ENCODE data around the gene CCL1. TPM values are rescaled to one million over a fixed set of nuclear protein-coding genes. Genes with fewer than 3 reads are reported as not detected.

The CCL1 gene
- total RNA-seq, 2 experiments from 2014 or later = 0.87 TPM

DNA sequence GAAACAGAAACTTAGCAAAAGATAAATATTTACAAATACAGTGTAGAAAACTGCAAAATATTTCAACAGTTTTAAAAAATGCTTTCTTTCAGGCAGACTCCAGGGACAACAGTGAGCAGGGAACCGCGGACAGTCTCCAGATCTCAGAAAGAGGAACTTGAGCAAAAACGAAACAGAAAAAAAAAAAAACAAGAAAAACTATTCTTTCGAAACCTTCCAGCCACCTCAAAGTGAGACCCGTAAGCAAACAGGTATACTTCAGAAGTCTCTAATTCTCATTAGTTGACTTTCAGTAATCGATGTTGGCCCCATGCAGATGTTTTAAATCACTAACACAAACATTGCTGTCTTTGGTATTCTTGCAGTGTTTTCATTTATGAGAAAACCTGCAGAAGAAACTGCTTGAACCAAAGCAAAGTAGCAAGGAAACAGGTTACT is 15.7 kb upstream of the CCL1 start:
- CTCF ChIA-PET = interaction anchor here (2.1 kb wide), 1 partner anchor 10 kb away, joined by 4 read pairs; no protein-coding TSS in a partner anchor
- POLR2A ChIA-PET = no interaction called here
- H3K9me3 Mint-ChIP-seq = no peaks in the 10 kb centered on the region
- peaks cover 21% of the 10 kb centered on the region for H3K27me3 Mint-ChIP-seq
- H3K4me3 Mint-ChIP-seq = peak overlapping the region; percentile 49
- peaks cover 64% of the 10 kb centered on the region for H3K4me1 Mint-ChIP-seq
- DNase-seq = peak; percentile 50
- no peaks in the 10 kb centered on the region for H3K36me3 Mint-ChIP-seq (ENCODE audit: low read depth)
- peak overlapping the region; percentile 78 for H3K27ac Mint-ChIP-seq

DNA sequence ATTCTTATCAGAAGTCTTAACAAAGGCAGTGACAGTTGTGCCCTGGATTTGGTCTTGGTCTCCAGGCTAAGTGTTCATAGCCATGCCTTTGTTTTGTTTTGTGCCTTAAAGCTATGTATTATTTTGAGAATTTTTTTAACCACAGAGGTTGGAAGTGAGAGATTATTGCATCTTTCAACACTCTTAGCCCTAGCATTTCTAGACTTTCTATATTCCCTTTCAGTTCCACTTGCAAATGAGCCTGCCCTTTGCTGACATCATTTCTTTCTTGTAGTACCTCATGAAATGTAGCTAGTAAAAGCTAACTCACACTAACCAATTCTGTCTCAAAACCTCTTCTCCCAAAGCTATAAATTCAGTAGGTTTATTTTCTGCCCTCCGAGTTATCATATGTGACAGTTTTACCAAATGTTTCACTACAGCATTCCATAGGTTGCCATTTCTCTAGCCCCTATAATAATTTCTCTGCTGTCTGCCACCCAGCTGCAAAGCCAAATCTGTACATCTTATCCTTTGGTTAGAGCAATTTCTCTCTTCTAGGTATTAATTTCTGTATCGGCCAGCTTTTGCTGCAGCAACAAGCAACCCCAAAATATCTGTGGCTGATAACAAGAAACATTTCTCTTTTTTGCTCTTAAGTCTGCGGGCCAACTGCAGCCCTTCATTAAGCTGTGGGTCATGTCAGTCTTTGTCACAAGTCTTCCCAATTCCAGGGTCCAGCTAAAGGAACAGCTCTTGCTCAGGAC is 14.2 kb upstream of the CCL1 start:
- Mint-ChIP-seq H3K4me3 (no peak overlapping the region), H3K27me3 (peaks cover 19% of the 10 kb centered on the region), H3K4me1 (peaks cover 52% of the 10 kb centered on the region), H3K27ac (no peak overlapping the region), H3K36me3 (ENCODE audit: low read depth) (no peaks in the 10 kb centered on the region), H3K9me3 (no peaks in the 10 kb centered on the region)
- DNase-seq = no peak
- ChIA-PET CTCF (interaction anchor here (0.8 to 2.1 kb wide), 5 partner anchors 8 to 186 kb away, joined by 3 to 7 read pairs (median 4); no protein-coding TSS in a partner anchor), POLR2A (interaction anchor here (0.8 kb wide), 1 partner anchor 11 kb away, joined by 4 read pairs; no protein-coding TSS in a partner anchor)

DNA sequence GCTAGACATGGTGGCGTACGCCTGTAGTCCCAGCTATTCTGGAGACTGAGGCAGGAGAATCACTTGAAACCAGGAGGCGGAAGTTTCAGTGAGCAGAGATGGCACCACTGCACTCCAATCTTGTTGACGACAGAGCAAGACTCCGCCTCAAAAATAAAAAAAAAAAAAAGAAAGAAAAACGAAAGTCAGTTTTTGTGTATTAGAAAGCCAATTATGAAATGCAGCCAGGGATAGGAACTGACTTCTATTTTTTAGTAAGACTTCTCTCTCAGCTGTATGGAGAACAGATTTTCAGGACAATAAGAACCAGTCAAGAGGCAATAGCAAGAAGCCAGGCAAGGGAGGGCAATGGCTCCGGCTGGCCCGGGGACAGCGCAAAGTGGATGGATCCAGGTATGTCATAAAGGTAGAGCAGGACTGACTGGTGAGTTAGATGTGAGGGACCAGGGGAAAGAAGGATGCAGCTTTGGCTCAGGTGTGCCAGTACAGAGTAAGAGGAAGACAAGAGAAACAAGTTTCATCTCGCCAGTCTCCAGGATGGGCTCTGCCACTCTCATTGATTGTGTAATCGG is 12.5 kb upstream of the CCL1 start:
- ChIA-PET POLR2A (no interaction called here), CTCF (no interaction called here)
- no peaks in the 10 kb centered on the region for H3K9me3 Mint-ChIP-seq
- H3K27me3 Mint-ChIP-seq = peaks cover 14% of the 10 kb centered on the region
- no peak overlapping the region for H3K4me3 Mint-ChIP-seq
- peak overlapping the region; percentile 34 for H3K27ac Mint-ChIP-seq
- DNase-seq = no peak
- H3K4me1 Mint-ChIP-seq = peaks cover 53% of the 10 kb centered on the region
- H3K36me3 Mint-ChIP-seq (ENCODE audit: low read depth) = no peaks in the 10 kb centered on the region

DNA sequence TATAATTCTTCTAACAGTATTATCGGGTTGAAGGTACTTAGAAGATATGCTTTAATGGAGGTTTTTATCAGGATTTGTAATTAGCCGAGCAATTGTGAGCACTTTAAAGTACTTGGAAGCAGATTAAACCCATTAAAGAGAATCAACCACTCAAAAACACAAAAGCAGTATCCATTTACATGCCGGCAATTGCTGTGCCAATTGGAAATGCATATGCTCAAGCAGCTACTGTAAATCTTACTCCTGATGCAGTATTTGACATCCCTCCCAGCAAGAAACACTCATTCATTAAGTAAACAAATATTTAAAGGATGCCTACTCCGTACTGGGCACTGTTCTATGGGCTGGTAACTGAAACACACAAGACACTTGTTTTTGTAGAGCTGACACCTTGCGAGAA is 11.4 kb upstream of the CCL1 start:
- DNase-seq = no peak
- Mint-ChIP-seq H3K27me3 (peaks cover 14% of the 10 kb centered on the region), H3K4me3 (no peak overlapping the region), H3K4me1 (peaks cover 54% of the 10 kb centered on the region), H3K36me3 (ENCODE audit: low read depth) (no peaks in the 10 kb centered on the region), H3K9me3 (no peaks in the 10 kb centered on the region), H3K27ac (no peak overlapping the region)
- ChIA-PET POLR2A (no interaction called here), CTCF (interaction anchor here (1.5 kb wide), 1 partner anchor 13 kb away, joined by 6 read pairs; no protein-coding TSS in a partner anchor)

DNA sequence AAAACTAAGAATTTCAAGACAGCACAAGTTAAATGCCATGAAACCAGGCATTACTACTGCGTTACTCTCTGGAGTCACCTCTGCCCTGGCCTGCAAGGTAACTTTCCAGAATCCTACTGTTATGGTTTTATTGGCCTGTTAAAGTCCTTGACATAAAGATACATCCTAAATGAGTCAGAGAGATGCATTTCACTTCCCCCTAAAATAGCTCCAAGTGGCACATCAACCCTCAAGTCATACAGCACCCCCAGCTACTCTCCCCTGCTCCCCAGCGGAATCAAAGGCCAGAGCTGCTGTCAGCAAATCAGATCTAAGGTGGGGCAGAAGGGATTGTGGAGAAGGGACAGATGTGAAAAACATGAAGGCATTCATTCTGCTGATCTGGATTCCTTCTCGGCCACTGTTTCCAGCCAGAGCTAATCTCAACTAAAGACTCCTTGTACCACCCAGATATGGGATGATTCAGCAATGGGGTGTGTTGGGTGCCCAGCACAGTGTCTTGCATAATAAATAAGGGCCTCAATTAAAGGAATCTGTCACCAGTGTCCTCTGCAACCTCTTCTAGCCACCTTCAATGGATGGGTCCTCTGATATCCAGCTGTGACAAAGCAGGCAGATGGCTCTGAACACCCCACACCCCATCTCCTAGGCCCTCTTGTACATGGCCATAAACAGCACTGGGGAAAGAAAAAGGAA is 8.5 kb upstream of the CCL1 start:
- Mint-ChIP-seq H3K9me3 (no peaks in the 10 kb centered on the region), H3K27ac (no peak overlapping the region), H3K4me1 (peaks cover 37% of the 10 kb centered on the region), H3K27me3 (peaks cover 14% of the 10 kb centered on the region), H3K4me3 (no peak overlapping the region), H3K36me3 (ENCODE audit: low read depth) (no peaks in the 10 kb centered on the region)
- ChIA-PET POLR2A (no interaction called here), CTCF (interaction anchor here (2.4 kb wide), 1 partner anchor 10 kb away, joined by 21 read pairs; the partner anchor contains the start of gene CCL1)
- DNase-seq = no peak

DNA sequence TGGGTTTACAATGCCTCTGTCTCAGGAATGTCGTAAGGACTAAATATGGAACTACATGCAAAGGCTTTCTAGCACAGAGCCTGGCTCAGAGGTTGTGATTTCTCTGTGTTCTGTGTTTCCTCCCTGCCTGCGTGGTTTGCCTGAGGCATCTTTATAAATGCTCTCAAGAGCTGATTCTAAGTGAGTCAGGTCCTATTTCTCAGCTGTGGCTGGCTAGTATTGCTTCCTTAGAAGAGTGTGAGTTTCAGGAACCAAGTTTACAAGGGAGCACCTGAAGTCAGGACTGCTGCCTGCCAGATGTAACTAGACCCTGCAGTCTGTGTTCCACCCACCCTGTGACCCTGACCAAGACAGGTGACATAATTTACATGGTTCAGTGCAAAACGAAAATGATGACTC is 8.0 kb upstream of the CCL1 start:
- Mint-ChIP-seq H3K27me3 (peaks cover 13% of the 10 kb centered on the region), H3K36me3 (ENCODE audit: low read depth) (peaks cover 2% of the 10 kb centered on the region), H3K4me1 (peaks cover 41% of the 10 kb centered on the region), H3K27ac (no peak overlapping the region), H3K4me3 (no peak overlapping the region), H3K9me3 (no peaks in the 10 kb centered on the region)
- POLR2A ChIA-PET = no interaction called here
- DNase-seq = no peak
- CTCF ChIA-PET = interaction anchor here (2.4 kb wide), 1 partner anchor 9 kb away, joined by 21 read pairs; the partner anchor contains the start of gene CCL1

DNA sequence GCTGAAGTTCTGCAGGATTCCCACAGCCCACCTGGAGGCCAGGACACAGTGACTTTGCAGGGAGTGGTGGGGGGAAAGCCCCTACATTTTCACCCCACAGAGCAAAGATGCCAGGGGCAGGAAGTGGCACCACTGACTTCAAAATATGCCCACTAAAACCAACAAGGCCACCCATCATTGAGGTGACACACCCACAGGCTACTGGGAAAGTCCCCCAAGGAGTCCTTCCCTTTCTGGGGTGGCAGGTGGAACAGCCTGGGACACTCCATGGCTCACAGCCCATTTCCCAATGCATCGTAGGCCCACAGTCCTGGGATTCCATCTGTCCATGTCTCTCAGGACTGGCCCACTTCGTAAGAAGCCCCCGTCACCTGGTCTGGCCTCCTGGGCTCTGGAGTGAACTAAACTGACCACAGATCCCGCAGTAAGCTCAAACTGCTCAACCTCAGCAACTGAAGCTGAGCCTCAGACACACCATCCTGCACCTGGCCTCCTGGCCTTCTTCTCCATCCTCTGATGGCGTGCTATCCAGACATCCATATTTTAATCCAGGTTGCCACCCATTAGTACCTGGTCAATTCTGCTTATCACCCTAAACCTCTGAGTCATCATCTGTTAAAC is 7.5 kb upstream of the CCL1 start:
- ChIA-PET POLR2A (no interaction called here), CTCF (interaction anchor here (1.0 kb wide), 1 partner anchor 9 kb away, joined by 3 read pairs; no protein-coding TSS in a partner anchor)
- no peaks in the 10 kb centered on the region for H3K9me3 Mint-ChIP-seq
- H3K27ac Mint-ChIP-seq = no peak overlapping the region
- peaks cover 44% of the 10 kb centered on the region for H3K4me1 Mint-ChIP-seq
- DNase-seq = no peak
- H3K4me3 Mint-ChIP-seq = no peak overlapping the region
- H3K27me3 Mint-ChIP-seq = peaks cover 10% of the 10 kb centered on the region
- peaks cover 2% of the 10 kb centered on the region for H3K36me3 Mint-ChIP-seq (ENCODE audit: low read depth)

DNA sequence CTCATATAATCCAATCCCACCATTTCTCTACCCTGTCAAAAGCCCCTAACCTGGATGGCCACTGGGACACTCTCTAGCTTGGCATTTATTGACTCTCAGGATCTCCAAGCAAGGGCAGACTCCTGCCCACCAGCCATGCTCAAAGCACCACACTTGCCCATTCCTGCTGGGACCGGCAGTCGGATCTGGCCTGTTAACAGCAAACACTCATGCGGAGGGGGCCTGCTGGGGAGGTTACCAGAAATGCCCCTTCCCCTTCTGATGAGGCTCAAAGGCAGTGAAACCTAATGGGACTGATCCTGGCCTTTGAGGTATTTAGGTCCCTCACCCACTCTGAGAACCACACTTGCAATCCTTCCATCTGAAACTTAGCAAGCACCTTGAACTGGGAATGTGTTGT is 6.5 kb upstream of the CCL1 start:
- ChIA-PET POLR2A (no interaction called here), CTCF (interaction anchor here (0.9 to 1.0 kb wide), 2 partner anchors 8 to 10 kb away, joined by 3 read pairs; no protein-coding TSS in a partner anchor)
- H3K27ac Mint-ChIP-seq = no peak overlapping the region
- H3K9me3 Mint-ChIP-seq = no peaks in the 10 kb centered on the region
- no peak for DNase-seq
- H3K4me1 Mint-ChIP-seq = peaks cover 53% of the 10 kb centered on the region
- peaks cover 2% of the 10 kb centered on the region for H3K36me3 Mint-ChIP-seq (ENCODE audit: low read depth)
- no peak overlapping the region for H3K4me3 Mint-ChIP-seq
- peaks cover 6% of the 10 kb centered on the region for H3K27me3 Mint-ChIP-seq

DNA sequence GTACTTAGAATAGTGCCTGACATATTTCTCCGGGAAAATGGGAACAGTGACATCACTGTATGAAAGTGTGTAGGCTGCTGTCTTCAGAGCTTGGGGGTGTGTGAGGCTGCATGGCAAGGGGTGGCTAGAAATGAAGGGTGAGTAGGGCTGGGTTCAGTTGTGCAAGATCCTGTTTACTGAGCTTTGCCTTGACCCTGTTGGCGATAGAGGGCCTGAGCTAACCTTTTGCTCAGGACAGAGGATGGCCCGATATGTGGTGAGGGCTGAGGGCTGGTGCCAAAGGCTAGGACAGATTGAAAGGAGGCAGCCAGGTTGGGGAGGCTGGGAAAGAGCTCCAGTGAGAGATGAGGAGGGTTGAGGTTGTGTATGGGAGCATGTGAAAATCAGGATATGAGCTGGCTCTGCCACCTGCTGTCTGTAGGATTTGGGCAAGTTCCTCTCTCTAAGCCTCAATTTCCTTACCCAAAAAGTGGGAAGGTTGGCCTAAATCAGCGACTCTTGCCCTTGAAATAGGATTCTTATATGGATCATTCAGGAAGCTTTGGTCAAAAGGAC is 6.0 kb upstream of the CCL1 start:
- H3K9me3 Mint-ChIP-seq = no peaks in the 10 kb centered on the region
- no peak for DNase-seq
- ChIA-PET CTCF (interaction anchor here (0.9 to 1.1 kb wide), 3 partner anchors 9 to 169 kb away, joined by 3 to 4 read pairs (median 3); no protein-coding TSS in a partner anchor), POLR2A (no interaction called here)
- no peak overlapping the region for H3K4me3 Mint-ChIP-seq
- H3K27ac Mint-ChIP-seq = no peak overlapping the region
- peaks cover 58% of the 10 kb centered on the region for H3K4me1 Mint-ChIP-seq
- H3K27me3 Mint-ChIP-seq = peaks cover 9% of the 10 kb centered on the region
- H3K36me3 Mint-ChIP-seq (ENCODE audit: low read depth) = peaks cover 2% of the 10 kb centered on the region

DNA sequence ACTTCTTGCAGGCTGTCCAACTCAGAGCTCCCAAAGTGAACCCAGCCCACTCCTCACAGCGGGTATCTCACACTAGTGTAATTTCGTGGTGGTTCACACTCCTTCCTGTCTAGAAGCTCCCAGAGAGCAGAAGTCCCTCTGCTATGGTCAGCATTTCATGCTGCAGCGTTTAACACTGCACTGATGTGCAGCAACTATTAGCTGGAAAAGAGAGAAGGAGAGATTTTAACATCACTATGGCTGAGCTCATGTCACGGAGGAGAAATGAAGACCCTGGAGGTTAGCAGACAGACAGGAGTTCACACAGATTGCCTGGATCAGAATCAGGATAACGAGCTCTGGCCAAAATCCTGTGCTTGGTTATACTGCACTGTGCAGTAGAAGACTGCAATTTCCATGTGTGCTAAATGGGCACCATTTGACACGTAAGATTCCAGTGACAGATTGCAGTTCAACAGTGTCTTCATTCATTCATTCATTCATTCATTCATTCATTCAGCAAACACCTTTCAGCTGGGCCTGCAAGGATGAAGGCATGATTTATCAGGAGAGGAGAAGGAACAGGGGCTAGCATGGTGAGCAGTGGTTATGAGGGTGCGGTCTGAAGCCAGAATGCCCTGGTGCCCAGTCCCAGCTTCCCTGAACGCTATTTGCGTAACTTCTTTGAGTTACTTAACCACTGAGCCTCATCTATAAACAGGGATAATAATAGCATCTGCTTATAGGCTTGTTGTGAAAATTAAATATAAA is 5.3 kb upstream of the CCL1 start:
- H3K9me3 Mint-ChIP-seq = no peaks in the 10 kb centered on the region
- peaks cover 59% of the 10 kb centered on the region for H3K4me1 Mint-ChIP-seq
- H3K27ac Mint-ChIP-seq = no peak overlapping the region
- peaks cover 2% of the 10 kb centered on the region for H3K36me3 Mint-ChIP-seq (ENCODE audit: low read depth)
- CTCF ChIA-PET = interaction anchor here (0.7 to 1.1 kb wide), 3 partner anchors 9 to 168 kb away, joined by 3 to 4 read pairs (median 3); no protein-coding TSS in a partner anchor
- H3K4me3 Mint-ChIP-seq = no peak overlapping the region
- POLR2A ChIA-PET = no interaction called here
- H3K27me3 Mint-ChIP-seq = peaks cover 9% of the 10 kb centered on the region
- DNase-seq = no peak

DNA sequence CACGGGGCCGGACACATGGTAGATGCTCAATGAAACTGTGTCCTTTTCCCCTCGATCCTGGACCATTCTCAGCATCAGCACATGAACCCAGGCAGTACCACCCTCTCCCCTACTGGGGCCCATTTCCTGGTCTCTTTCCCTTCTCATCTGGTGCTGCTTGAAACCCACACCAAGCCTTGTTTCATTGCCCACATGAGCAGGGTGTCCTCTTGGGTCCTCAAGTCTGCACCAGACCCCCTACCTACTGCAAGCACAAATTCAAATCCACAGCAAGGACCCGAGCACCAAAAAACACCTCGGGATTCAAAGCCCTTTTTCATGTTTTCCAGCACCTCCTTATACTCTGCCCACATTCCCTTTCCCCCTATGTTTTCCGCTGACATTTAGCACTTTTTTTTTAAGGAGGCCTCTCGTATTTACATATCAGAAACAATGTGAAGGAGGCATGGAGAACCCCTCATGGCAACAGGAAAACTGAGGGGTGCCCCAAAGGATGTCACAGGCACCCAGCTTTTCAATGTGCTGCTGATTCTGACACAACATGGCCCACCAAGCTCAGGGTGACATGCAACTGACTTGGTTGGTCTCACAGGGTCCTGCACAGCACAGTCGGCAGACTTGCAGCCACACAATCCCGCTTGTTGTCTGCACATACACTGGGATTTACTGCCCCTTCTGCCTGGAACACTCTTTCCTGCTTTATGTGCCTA is 4.6 kb upstream of the CCL1 start:
- Mint-ChIP-seq H3K4me3 (no peak overlapping the region), H3K9me3 (no peaks in the 10 kb centered on the region), H3K27me3 (peaks cover 9% of the 10 kb centered on the region), H3K27ac (no peak overlapping the region), H3K36me3 (ENCODE audit: low read depth) (peaks cover 2% of the 10 kb centered on the region), H3K4me1 (peaks cover 61% of the 10 kb centered on the region)
- ChIA-PET CTCF (interaction anchor here (0.7 to 1.1 kb wide), 2 partner anchors 10 to 144 kb away, joined by 3 to 4 read pairs; no protein-coding TSS in a partner anchor), POLR2A (no interaction called here)
- DNase-seq = no peak
